SK-N-SH treated with all-trans-retinoic acid at 6 μM for 48 hours (cell line): ENCODE data around the gene FYN.

Experiments used
- ATAC-seq: fragments of 200-7000 bp; cut with Tn5 transposase; 3 replicates; pipeline ENCODE4 v1.9.1; 2020; ENCODE audit warnings: mild to moderate bottlenecking, moderate library complexity
- ARNTL ChIP-seq: fragments of 450-650 bp; formaldehyde crosslinking; IDR thresholded peaks from 2 replicates; pipeline ENCODE4 v1.5.0; 2020; ENCODE audit warnings: low read depth, mild to moderate bottlenecking, moderate library complexity, borderline replicate concordance
- BACH2 ChIP-seq: fragments of 250-450 bp; sonication (Bioruptor Pico); IDR thresholded peaks from 2 replicates; pipeline ENCODE4 v1.9.0; 2021; ENCODE audit warnings: mild to moderate bottlenecking, borderline replicate concordance
- ESRRG ChIP-seq: fragments of 250-450 bp; sonication (Bioruptor Pico); IDR thresholded peaks from 2 replicates; pipeline ENCODE4 v1.6.1; 2021; ENCODE audit warnings: mild to moderate bottlenecking
- GLIS3 ChIP-seq: fragments of 250-450 bp; sonication (Bioruptor Pico); IDR thresholded peaks from 2 replicates; pipeline ENCODE4 v1.5.0; 2020; ENCODE audit warnings: mild to moderate bottlenecking, moderate library complexity
- ISL1 ChIP-seq: fragments of 250-450 bp; sonication (Bioruptor Pico); IDR thresholded peaks from 2 replicates; pipeline ENCODE4 v2.1.2; 2022; ENCODE audit warnings: mild to moderate bottlenecking, moderate library complexity
- OSR1 ChIP-seq: fragments of 250-450 bp; sonication (Bioruptor Pico); IDR thresholded peaks from 2 replicates; pipeline ENCODE4 v1.8.0; 2022; ENCODE audit warnings: moderate library complexity, mild to moderate bottlenecking, inconsistent platforms
- PPARA ChIP-seq: fragments of 250-450 bp; sonication (Bioruptor Pico); IDR thresholded peaks from 2 replicates; pipeline ENCODE4 v1.5.0; 2020; ENCODE audit warnings: mild to moderate bottlenecking, borderline replicate concordance
- RARB ChIP-seq: fragments of 250-450 bp; sonication (Bioruptor Pico); IDR thresholded peaks from 2 replicates; pipeline ENCODE4 v1.8.0; 2021; ENCODE audit warnings: mild to moderate bottlenecking, moderate library complexity
- SNAI2 ChIP-seq: fragments of 250-450 bp; sonication (Bioruptor Pico); IDR thresholded peaks from 2 replicates; pipeline ENCODE4 v1.5.0; 2020; ENCODE audit warnings: mild to moderate bottlenecking, moderate library complexity
- TCF4 ChIP-seq: fragments of 250-450 bp; sonication (Bioruptor Pico); IDR thresholded peaks from 2 replicates; pipeline ENCODE4 v1.8.0; 2021; ENCODE audit warnings: mild to moderate bottlenecking, moderate library complexity, borderline replicate concordance
- ZFP3 ChIP-seq: fragments of 250-450 bp; sonication (Bioruptor Pico); IDR thresholded peaks from 2 replicates; pipeline ENCODE4 v1.5.0; 2020; ENCODE audit warnings: mild to moderate bottlenecking, moderate library complexity
- ZFP30 ChIP-seq: fragments of 450-650 bp; formaldehyde crosslinking; IDR thresholded peaks from 2 replicates; pipeline ENCODE4 v1.5.0; 2022; ENCODE audit warnings: mild to moderate bottlenecking, moderate library complexity
- ZNF565 ChIP-seq: fragments of 450-650 bp; formaldehyde crosslinking; conservative IDR thresholded peaks from 2 replicates; pipeline ENCODE4 v1.5.0; 2020; ENCODE audit warnings: low read depth, mild to moderate bottlenecking, moderate library complexity
- ZNF70 ChIP-seq: fragments of 450-650 bp; formaldehyde crosslinking; IDR thresholded peaks from 2 replicates; pipeline ENCODE4 v1.5.0; 2020; ENCODE audit warnings: mild to moderate bottlenecking, moderate library complexity
- ZNF8 ChIP-seq: fragments of 450-650 bp; formaldehyde crosslinking; IDR thresholded peaks from 2 replicates; pipeline ENCODE4 v1.5.0; 2020; ENCODE audit warnings: mild to moderate bottlenecking, moderate library complexity
- TF ChIP-seq, protein P1 (sequence below): fragments of 250-450 bp; sonication (Bioruptor Pico); IDR thresholded peaks from 2 replicates; pipeline ENCODE4 v1.5.1; 2020; ENCODE audit warnings: low read depth, mild to moderate bottlenecking, moderate library complexity
- TF ChIP-seq, protein P2 (sequence below): fragments of 250-450 bp; sonication (Bioruptor Pico); IDR thresholded peaks from 2 replicates; pipeline ENCODE4 v1.5.0; 2020; ENCODE audit warnings: mild to moderate bottlenecking, moderate library complexity
- TF ChIP-seq, protein P3 (sequence below): fragments of 250-450 bp; sonication (Bioruptor Pico); IDR thresholded peaks from 2 replicates; pipeline ENCODE4 v1.5.1; 2021; ENCODE audit warnings: mild to moderate bottlenecking, moderate library complexity
- TF ChIP-seq, protein P4 (sequence below): fragments of 250-450 bp; sonication (Bioruptor Pico); IDR thresholded peaks from 2 replicates; pipeline ENCODE4 v1.8.0; 2020; ENCODE audit warnings: mild to moderate bottlenecking, moderate library complexity, borderline replicate concordance

Gene FYN

DNA sequence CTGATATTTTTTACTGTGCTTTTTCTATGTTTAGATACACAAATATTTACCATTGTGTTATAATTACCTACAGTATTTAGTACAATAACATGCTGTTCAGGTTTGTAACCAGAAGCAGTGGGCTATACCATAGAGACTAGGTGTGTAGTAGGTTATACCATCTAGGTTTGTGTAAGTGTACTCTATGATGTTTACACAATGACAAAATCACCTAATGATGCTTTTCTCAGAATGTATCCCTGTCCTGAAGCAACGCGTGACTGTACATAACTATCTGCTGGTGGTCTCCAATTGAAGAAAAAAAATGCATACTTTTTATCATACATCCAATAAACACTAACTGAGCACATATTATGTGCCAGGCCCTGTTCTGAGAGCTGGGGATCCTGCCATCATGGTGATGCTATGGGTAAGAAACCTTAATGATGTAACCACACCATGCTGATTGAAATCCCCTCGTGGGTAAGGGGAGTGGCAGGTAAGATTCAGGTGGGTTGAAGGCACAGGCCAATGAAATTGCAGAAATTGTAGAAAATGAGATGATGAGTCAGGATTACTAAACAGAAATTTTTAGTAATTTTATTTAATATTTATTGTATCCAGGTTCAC is 76.8 kb downstream of the FYN start:
- ATAC-seq, result no peak
- TF ChIP-seq, protein P1, sequence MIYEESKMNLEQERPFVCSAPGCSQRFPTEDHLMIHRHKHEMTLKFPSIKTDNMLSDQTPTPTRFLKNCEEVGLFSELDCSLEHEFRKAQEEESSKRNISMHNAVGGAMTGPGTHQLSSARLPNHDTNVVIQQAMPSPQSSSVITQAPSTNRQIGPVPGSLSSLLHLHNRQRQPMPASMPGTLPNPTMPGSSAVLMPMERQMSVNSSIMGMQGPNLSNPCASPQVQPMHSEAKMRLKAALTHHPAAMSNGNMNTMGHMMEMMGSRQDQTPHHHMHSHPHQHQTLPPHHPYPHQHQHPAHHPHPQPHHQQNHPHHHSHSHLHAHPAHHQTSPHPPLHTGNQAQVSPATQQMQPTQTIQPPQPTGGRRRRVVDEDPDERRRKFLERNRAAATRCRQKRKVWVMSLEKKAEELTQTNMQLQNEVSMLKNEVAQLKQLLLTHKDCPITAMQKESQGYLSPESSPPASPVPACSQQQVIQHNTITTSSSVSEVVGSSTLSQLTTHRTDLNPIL (CRISPR knock-in tag), result no peak
- no peak for TF ChIP-seq ZNF70

DNA sequence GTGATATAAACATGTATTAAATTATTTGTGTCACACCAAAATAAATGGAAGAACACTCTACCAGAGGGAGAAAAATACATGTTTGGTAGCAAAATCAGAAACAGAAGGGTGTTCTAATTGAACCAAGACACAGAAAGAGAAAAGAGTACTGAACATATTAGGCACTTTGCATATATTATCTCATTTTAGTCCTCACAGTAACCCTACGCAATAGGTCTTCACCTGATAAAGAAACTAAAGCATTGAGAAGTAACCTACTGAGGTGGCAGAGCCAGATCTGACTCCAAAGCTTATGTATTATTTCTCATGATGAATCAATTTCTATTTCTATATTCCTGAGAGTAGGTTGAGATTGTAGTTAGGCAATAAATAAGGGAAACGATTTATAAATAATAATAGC is 77.7 kb downstream of the FYN start:
- no peak for ATAC-seq
- TF ChIP-seq, protein P1 (CRISPR knock-in tag), result no peak
- TF ChIP-seq, protein P2, sequence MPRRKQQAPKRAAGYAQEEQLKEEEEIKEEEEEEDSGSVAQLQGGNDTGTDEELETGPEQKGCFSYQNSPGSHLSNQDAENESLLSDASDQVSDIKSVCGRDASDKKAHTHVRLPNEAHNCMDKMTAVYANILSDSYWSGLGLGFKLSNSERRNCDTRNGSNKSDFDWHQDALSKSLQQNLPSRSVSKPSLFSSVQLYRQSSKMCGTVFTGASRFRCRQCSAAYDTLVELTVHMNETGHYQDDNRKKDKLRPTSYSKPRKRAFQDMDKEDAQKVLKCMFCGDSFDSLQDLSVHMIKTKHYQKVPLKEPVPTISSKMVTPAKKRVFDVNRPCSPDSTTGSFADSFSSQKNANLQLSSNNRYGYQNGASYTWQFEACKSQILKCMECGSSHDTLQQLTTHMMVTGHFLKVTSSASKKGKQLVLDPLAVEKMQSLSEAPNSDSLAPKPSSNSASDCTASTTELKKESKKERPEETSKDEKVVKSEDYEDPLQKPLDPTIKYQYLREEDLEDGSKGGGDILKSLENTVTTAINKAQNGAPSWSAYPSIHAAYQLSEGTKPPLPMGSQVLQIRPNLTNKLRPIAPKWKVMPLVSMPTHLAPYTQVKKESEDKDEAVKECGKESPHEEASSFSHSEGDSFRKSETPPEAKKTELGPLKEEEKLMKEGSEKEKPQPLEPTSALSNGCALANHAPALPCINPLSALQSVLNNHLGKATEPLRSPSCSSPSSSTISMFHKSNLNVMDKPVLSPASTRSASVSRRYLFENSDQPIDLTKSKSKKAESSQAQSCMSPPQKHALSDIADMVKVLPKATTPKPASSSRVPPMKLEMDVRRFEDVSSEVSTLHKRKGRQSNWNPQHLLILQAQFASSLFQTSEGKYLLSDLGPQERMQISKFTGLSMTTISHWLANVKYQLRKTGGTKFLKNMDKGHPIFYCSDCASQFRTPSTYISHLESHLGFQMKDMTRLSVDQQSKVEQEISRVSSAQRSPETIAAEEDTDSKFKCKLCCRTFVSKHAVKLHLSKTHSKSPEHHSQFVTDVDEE (CRISPR knock-in tag), result no peak
- TF ChIP-seq ZFP3 (no peak), RARB (CRISPR knock-in tag) (no peak), ARNTL (CRISPR knock-in tag) (no peak), GLIS3 (CRISPR knock-in tag) (no peak), ESRRG (CRISPR knock-in tag) (no peak), SNAI2 (CRISPR knock-in tag) (no peak), ISL1 (CRISPR knock-in tag) (no peak), ZFP30 (no peak), ZNF565 (CRISPR knock-in tag) (no peak), OSR1 (CRISPR knock-in tag) (no peak), TCF4 (no peak), BACH2 (no peak), ZNF8 (no peak), PPARA (CRISPR knock-in tag) (no peak)
- TF ChIP-seq, protein P3, sequence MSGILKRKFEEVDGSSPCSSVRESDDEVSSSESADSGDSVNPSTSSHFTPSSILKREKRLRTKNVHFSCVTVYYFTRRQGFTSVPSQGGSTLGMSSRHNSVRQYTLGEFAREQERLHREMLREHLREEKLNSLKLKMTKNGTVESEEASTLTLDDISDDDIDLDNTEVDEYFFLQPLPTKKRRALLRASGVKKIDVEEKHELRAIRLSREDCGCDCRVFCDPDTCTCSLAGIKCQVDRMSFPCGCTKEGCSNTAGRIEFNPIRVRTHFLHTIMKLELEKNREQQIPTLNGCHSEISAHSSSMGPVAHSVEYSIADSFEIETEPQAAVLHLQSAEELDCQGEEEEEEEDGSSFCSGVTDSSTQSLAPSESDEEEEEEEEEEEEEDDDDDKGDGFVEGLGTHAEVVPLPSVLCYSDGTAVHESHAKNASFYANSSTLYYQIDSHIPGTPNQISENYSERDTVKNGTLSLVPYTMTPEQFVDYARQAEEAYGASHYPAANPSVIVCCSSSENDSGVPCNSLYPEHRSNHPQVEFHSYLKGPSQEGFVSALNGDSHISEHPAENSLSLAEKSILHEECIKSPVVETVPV (CRISPR knock-in tag), result no peak
- TF ChIP-seq, protein P4, sequence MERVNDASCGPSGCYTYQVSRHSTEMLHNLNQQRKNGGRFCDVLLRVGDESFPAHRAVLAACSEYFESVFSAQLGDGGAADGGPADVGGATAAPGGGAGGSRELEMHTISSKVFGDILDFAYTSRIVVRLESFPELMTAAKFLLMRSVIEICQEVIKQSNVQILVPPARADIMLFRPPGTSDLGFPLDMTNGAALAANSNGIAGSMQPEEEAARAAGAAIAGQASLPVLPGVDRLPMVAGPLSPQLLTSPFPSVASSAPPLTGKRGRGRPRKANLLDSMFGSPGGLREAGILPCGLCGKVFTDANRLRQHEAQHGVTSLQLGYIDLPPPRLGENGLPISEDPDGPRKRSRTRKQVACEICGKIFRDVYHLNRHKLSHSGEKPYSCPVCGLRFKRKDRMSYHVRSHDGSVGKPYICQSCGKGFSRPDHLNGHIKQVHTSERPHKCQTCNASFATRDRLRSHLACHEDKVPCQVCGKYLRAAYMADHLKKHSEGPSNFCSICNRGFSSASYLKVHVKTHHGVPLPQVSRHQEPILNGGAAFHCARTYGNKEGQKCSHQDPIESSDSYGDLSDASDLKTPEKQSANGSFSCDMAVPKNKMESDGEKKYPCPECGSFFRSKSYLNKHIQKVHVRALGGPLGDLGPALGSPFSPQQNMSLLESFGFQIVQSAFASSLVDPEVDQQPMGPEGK (CRISPR knock-in tag), result no peak

DNA sequence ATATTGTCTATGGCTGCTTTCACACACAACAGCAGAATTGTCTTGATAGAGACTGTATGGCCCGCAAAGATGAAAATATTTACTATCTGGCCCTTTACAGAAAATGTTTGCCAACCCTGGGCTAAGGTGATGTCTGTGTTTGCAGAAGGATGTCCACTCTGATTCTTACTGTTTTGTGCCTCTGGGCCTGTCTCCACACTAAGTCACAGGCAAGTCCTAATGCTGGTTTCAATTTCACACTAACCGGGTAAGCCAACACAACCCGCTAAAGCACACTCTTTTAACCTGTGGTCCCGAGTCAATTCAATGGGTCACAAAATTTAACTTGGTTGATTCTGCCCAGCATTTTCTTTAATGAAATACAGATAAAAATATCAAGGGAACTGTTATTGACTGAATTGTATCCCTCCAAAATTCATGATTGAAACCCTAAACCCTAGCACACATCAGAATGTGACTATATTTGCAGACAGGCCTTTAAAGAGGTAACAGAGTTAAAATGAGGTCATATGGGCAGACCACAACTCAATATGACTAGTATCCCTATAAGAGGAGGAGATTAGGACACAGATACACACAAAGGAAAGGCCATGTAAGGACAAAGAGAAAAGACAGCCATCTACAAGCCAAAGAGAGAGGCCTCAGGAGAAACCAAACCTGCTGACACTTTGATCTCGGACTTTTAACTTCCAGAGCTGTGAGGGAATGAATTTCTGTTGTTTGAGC is 78.4 kb downstream of the FYN start:
- ATAC-seq, result no peak
- no peak for TF ChIP-seq TCF4

DNA sequence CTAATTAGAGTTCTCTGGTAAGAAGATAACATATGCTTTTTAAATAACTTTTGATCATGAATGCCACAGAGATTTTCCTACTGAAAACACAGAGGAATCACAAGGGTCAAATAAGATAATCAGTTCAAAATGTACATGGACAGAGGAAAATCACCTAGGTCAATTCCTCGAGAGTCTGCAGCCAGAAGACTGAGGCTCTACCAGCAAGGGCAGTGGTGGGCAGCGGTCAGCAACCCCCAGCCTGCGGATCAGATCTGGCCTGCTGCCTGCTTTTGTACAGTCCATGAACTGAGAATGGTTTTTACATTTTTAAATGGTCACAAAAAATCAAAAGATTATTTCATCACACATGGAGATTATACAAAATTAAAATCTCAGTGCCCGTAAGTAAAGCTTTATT is 79.0 kb downstream of the FYN start:
- no peak for TF ChIP-seq BACH2
- no peak for TF ChIP-seq ZNF565 (CRISPR knock-in tag)
- no peak for TF ChIP-seq GLIS3 (CRISPR knock-in tag)
- no peak for ATAC-seq
